Fibroblast of the conjunctiva (primary cell): Measurements from ENCODE around the gene ZNF526.

Source experiments
- DNase-seq: peaks from one replicate; pipeline ENCODE4 v3.0.0-alpha.2; 2010; ENCODE audit warnings: low read depth

Gene ZNF526

DNA sequence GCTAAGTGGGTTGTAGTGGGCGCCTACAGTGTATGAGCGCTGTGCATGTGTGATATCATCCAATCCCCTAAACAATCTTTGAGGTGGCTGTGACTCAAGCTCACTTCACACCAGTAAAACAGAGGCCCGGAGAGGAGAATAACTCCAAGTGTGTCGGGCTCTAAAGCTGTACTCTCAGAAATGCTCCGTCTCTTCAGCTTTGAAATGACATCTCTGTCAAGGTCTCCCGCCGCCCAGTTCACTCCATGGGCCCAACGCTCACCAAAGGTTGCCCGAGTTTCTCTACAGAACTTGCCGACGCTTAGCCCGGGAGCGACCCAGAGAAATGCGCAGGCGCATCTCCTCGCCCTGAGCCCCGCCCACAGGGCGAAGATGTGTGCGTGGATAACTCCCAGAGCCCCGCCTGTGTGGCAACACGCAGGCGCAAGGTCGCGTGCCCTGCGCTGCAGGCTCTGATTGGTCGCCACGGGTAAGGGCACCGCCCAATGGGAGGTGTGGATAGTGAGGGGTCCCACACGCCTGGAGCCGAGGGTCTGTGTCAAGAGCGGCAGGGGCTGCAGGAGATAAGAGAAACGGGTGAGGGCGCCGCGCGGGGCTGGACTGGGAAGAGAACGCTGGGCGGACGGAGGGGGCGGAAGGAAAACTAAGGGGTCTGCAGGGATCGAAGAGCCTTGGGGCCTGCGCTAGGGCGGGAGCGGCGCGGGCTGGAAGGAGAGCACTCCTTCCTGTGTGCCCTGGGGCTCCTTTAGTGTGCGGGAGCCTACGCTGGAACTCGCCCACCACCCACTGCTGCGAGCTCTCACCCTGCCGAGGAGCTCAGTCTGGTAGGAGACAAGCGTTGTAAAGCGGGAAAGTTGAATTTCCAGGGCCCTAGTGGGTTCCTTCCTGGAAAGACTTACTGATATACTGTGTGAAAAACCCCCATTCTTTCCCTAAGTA, at the start of gene ZNF526:
TSS of gene ZNF526 (plus strand) at position 501 of the 939 bp plus-strand sequence. CDS start 4,092 bp downstream, outside the sequence.
- DNase-seq: peak; percentile 95

DNA sequence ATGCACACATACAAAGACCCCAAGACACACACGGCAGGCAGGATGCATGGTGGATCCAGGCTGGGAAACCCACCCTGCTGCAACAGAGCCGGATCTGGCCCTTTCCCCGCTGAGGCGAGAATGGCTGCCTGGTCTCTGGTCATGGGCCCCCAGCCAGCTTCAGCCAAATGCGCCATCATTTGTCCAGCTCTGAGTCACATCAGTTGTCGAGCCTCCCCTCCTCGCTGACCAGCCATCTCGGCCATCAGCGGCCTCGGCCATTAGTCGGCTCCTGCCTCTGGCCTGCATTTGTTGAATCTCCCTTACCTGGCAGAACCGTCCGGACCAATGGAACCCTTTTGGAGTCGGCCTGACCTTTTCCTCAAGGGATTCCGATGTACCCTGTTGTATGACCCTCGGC, 49.4 kb upstream of the ZNF526 start:
- no peak for DNase-seq

DNA sequence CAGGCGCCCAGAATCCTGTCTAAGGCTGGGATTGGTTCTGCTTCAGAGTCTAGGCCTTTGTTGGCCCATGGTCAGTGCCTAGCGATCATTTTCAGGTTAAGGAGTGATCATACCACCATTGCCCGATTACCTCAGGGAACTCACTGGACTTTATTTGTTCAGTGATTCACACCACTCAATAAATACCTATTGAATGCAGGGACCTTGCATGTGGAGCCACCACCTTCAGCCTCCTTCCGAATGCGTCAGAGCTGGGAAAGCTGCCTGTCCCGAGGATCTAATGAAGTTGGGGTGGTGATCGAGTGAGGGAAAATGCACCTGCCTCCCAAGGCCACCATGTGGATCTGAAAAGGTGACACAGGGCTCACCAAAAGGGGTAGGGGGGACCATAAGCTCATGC, 47.9 kb upstream of the ZNF526 start:
- DNase-seq: no peak

- no peak for DNase-seq
Observed at GRCh38 chr19:42173695-42174094, 46.4 kb upstream of the ZNF526 start.

- DNase-seq: no peak
Observed at GRCh38 chr19:42174188-42174587, 45.9 kb upstream of the ZNF526 start.

DNA sequence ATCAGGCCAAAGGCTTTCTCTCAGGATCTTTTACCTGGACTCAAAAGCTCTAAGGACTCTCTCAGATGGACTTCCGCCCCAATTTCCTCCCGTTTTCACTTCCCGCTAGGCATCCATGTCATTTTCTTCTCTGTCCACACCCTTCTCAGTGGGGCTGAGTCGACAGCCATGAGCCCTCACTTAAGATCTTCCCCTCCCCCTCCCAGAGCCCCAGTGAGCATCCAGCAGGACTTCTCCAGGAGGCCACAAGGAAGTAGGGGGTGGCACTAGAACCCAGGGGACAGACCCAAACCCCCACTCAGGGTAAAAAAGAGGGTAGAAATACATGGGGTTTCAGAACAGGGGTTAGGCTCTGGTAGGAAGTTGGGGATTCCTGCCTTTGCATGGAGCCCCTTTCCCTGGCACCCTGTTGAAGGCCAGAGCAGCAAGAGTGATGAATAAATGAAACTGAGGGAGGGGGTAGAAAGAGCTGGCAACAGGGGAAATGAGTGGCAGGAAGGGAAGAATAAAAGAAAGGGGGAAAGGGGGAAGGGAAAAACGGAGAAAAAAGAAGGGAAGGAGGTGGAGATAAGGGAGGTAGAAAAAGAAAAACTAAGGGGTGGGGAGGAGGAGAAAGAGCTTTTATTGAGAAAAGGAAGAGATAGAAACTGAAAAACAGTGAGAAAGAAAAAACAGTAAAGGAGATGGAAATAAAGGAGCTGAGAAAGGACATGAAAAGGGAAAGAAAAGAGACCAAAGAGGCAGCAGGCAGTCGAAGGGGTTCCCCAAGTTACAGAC, 45.0 kb upstream of the ZNF526 start:
- no peak for DNase-seq

- no peak for DNase-seq
Observed at GRCh38 chr19:42175952-42176648, 44.0 kb upstream of the ZNF526 start.

DNA sequence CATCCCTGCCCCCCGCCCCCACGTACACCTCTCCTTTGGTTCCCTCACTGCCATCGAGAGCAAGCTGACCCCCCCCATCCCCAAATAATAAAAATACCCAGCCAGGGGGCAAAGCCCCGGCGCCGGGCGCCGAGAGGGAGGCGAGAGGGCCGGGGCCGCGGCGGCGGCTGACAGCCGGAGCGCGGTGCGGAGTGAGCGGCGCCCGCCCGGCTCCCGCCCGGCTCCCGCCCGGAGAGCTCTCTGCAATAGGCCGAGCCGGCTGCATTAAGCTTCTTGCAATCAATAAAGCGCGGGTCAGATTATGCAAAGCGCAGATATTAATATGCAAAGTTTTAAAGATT, 43.5 kb upstream of the ZNF526 start:
- DNase-seq: no peak

GRCh38 chr19:42176990-42177685, 43.0 kb upstream of the ZNF526 start:
- peak; percentile 31 for DNase-seq

GRCh38 chr19:42177686-42178019, 42.5 kb upstream of the ZNF526 start:
- no peak for DNase-seq

DNA sequence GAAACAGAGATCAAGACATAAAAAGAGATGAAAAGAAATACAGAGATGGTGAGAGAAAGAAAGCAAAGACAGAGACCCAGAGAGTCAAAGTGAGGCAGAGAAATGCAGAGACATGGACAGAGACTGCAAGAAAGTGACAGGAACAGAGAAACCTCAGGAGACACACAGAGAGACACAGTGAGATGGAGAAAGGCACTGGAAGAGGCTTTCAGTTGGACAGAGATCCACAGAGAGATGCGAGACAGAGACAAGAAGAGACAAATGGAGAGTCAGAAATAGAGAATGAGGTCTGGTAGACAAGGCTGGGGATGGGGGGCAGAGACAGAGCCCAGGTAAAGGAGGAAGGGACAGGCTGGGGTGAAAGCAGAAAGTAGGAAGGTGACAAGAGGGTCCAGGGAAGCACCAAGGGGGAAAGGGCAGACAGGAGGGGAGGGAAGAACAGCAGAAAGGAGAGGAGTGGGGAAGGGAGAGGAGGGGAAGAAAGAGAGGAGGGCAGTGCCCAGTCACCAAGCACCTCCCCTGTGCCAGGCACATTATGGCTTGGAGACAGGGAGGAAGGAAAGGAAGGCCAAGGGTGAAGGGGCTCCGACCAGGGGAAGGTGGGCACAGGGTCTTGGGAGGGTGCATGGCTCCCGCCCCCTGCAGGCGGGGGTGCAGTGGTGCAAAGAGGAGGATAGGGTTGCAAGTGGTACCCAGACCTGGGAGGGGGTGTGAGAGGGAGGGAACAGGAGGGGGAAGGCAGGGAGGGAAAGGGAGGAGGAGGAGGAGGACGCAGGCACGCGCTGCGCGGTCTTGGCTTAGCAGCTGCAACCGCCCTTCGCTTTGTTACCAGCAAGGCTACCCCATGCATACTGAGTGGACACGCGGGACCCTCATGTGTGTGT, 41.1 kb upstream of the ZNF526 start:
- DNase-seq: no peak

DNA sequence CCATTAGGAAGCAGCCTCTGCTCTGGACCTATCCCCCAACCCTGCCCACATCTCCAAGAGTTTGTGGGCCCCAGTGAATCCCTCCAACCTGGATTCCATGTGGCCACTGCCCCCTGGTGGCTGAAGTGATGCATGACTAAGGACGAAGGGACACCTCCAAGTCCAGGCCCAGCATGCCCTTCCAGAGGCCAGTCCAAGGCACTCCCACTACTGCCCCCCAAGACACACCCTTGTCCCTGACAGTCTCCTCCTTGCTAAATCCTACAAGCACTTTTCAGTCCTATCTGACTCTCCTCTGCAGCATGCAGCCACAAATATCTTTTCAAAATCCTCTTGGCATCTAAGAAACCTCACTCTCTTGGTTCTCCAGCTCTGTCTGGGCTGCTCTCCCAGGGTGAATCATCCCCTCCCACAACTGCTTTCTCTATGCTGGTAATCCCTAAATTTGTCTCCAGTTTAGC, 35.7 kb upstream of the ZNF526 start:
- DNase-seq: peak; percentile 72

DNA sequence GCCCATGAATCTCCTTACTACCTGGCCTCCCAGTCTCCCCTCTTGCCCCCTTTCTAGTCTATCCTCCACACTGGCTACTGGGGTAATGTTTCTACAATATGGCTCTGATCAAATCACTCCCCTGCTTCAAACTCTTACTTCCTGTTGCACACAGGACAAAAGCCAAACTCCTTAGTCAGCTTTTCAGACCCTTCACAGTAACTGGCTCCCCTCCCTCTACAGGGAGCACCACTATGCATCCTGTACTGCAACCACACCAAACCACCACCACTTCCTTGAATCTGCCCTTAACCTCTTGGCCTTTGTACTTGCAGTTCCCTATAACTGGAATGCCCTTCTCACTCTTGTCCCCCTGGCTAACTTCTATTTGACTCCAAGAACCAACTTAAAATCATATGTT, 34.8 kb upstream of the ZNF526 start:
- DNase-seq: no peak

- no peak for DNase-seq
Observed at GRCh38 chr19:42188665-42189064, 31.4 kb upstream of the ZNF526 start.

DNA sequence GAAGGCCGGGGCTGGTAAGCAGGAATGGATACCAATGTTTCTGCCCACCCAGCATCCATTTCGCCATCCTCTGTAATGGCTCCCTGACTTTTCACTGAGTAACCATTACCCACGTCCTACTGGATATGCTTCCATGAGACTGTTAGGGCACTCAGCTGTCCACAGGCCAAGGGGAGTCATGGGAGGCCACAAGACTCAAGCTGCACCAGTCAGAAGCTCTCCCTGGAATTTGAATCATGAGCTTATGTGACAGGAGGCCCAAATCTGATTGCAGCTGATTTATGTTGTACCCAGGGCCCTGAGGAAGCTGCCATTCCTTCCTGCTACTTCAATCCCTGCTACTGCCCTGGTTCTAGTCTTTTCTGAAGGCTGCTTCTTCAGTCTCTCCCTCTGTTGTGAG, 31.0 kb upstream of the ZNF526 start:
- DNase-seq: no peak

- no peak for DNase-seq
Observed at GRCh38 chr19:42191330-42191729, 28.8 kb upstream of the ZNF526 start.

GRCh38 chr19:42191855-42192254, 28.3 kb upstream of the ZNF526 start:
- DNase-seq: peak; percentile 28

GRCh38 chr19:42193294-42193693, 26.8 kb upstream of the ZNF526 start:
- no peak for DNase-seq

DNA sequence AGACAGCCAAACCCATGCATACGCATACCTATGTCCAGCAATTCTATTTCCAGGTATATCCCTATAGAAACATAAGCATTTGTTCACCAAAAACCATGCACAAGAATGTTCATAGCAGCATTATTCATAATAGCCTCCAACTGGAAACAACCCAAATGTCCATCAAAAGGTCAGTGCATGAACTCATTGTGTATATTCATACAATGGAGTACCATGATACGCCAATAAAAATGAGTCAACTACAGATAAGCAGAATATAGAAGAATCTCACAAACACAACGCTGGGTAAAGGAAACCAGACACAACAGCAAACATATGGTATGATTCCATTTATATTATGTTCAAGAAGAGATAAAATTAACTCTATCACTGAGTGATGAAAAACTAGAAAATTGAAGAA, 26.4 kb upstream of the ZNF526 start:
- no peak for DNase-seq

DNA sequence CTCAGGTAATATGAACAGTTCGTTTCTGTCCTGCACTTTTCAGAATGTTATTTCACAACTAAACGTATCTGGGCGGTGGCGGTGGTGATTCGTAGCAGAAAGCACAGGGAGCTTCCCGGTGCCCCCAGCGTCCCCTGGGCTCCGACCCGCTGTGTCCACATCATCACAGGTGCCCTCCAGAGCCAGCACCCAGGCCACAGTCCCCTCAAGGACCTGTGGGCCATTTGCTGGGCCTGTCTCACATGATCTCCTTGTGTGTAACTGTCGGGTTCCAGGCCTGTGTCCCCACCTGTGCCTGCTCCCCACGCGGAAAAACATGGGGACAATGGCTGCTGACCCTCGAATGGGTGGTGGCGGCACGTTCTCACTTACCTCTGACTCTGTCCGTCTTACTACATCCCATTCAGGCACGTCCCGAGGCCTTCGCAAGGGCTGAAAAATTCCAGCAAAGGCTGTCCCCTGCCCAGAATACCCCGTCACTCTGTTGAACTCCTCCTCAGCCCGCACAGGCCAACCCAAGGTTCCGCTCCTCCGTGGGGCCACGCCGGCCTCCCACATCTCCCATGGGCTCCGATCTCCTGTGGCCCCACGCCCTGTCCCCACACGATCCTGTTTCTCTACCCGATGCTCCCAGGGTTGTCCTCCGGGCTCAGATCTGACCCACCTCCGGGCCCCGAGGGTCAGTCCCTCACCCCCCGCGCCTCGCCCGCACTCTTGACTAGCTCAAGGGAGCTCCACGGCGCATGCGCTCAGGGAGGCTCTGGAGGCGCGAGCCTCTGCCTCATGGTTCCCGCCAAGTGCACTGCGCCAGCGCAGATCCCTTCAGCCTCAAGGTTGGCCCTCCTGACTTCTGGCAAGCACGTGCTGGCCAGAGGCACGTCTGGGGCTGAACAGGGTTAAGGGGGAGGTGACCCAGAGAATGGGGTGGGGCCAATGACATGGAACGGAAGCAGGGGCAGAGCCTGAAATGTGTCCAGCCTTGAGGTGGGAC, 23.8 kb upstream of the ZNF526 start:
- DNase-seq: no peak
